Cerebellar nuclear complex (tissue), 1 donor: ENCODE data around the gene CHAD.

Experiments used
- DNase-seq, 2 experiments: peaks; one replicate each; lab custom pipeline; 2025; lab: John Stamatoyannopoulos, UW

Gene CHAD, protein sequence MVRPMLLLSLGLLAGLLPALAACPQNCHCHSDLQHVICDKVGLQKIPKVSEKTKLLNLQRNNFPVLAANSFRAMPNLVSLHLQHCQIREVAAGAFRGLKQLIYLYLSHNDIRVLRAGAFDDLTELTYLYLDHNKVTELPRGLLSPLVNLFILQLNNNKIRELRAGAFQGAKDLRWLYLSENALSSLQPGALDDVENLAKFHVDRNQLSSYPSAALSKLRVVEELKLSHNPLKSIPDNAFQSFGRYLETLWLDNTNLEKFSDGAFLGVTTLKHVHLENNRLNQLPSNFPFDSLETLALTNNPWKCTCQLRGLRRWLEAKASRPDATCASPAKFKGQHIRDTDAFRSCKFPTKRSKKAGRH

DNA sequence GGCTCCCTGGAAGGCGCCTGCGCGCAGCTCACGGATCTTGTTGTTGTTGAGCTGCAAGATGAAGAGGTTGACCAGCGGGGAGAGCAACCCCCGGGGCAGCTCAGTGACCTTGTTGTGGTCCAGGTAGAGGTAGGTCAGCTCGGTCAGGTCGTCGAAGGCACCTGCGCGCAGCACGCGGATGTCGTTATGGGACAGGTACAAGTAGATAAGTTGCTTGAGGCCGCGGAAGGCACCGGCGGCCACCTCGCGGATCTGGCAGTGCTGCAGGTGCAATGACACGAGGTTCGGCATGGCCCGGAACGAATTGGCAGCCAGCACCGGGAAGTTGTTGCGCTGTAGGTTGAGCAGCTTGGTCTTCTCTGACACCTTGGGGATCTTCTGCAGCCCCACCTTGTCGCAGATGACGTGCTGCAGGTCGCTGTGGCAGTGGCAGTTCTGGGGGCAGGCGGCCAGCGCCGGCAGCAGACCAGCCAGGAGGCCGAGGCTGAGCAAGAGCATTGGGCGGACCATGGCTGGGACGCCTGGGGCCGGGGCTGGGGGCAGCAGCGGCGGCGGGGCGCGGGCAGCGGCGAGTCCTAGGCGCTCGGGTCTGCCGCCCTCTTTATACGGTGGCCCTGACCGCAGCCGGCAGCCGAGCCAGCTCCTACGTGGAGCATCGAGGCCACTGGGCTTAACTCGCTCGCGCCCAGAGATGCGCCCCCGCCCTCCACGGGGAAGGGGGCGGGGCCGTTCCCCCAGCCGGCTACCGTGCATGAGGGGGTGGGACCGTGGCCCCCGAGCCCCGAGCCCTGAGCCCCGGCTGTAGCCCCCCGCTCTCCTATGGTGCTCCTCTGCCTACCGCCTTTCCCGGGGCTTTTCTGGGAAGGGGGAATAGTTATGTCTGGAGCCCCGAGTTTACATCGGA lies at the start of gene CHAD:
Gene CHAD (minus strand): TSS at position 577 of the 904 bp plus-strand sequence. CDS start 67 bp downstream, at position 510.
- peak in 1 of 2 experiments; percentile 73 for DNase-seq

DNA sequence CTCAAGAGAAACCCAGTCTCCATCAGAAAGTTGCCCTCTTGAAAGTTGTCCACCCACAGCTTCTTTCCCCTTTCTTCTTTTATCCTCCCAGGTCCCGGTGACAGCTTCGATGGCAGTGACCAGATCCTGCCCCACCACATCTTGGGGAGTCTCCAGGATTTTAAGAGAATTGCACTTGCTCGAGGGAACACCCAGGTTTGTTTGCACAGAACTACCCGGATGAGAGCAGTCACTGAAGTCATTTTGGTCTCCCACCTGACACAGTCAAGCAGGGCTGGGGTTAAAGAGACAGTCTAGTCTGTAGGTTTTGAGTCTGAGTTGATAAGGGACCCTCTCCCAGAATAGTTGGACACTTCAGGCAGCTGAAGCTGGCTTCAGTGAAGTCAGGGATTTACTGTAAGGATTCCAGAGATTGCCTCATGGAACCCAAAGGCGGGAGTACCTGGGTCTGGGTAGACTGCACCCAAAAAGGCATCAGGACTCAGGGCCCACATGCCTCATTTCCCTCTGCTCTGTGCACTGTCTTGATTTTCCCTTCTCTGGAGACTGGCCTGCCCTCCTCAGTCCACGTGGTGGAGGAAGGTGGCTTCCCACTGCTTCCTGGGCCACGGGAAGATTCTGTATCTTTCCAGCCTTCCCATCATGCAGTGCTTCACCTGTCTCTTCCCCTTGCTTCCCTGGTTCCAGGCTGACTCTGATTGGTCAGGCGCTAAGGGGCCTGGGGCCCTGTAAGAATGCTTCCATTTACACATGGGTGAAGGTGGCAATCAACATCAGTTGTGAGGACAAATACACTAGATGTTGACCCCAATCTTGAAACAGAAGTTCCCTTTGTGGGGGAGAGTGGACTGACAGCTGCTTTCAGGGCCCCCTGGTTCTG lies 49.1 kb upstream of the CHAD start:
- DNase-seq: no peak

DNA sequence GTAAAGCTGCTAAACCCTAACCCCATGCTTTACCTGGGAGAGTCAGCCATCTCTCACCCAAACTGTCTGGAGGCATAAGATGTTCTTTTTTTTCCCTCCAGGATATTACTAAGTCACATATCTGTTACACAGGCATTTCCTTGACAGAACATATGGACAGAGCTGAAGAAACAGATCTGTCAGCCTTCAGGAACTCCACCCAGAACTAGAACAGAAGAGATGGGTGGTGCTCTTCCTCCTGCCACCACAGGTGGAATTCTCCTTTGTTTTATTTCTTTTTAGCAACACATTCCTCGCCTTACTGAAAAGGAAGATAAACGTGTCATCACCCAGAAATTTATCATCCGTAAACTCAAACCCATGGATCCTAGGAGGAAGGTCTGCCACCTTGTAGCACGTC lies 48.3 kb upstream of the CHAD start:
- DNase-seq: no peak

DNA sequence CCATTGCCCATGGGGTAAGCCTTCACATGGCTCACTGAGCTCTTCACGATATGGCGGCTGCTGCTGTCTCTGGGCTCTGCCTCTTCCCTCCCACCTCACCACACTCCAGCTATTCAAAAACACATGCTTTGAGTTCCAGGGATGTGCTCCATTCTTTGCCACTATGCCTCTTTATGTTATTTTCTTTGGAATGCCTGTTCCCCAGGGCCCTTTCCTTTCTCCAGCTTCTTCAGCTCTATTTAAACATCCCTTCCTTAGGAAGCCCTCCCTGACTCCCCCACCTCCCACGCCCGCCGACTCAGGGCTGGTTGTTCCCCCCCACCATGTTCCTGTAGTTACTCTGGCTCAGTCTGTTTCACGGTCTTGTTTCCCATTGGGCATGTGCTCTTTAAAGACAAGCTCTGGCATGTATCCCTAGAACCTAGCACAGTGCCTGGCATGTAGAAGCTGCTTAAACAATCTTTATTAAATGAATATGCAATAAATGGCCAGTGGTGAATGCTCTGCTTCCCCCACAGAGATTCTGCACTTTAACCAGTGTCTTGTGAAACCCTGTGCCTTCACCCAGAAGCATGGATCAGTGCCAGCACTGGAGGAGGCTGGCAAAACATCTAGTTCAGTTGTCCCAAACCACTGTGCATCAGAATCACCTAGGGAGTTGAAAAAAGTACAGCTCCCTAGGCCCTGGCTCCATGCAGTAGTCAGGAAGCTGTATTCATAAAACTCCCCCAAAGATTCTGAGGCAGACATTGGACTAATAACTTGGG lies 46.4 kb upstream of the CHAD start:
- DNase-seq: no peak

DNA sequence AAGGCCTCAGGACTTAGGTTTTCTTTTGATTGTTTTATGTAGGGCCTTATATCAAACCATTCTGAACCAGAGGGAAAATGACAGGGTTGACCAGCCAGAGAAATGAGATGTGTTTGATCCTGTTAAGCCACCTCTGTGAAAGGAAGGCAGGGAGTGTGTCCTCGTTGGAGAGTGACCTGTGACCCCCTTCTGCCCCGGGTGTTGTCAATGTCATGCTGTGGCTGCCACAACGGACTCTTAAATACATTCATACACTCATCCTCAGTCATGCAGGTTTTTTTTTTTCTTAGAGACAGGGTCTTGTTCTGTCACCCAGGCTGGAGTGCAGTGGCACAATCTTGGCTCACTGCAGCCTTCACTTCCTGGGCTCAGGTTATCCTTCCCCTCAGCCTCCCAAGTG lies 45.7 kb upstream of the CHAD start:
- no peak for DNase-seq

DNA sequence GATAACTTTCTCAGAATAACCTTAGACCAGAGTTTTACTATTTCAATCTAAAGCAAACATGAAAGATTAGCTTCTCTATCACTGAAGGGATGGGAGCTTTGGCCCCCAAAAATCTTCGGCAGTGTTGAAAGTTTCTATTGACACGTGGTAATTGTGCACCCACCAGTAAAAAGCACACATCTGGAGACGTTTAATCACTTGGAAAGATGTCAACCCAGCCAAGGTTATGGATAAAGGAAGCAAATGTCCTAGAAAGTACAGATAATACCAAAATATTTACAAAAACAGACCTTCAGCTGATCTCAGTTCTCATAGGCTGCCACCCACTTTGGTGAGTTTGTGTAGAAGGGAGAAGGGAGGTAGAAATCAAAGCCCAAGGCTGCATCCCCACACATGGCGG lies 44.8 kb upstream of the CHAD start:
- DNase-seq: no peak

DNA sequence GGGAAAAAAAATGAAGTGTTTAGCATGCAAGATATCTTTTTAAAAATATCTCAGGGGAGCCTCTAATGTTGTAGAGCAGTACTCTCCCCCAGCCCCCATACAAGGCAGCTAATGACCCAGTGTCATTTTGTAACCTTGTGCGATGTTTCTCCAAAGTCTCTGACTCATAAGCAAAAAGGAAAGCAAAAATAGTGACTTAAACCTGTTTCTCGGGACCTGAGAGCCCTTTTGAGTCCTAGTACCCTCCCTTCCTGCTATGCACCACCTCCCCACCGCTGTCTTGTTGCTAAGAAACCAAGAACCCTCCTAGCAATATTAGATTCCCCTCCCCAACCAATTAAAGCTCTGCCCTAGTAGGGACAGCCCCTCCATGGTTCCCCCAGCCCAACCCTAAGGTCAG lies 42.4 kb upstream of the CHAD start:
- no peak for DNase-seq

DNA sequence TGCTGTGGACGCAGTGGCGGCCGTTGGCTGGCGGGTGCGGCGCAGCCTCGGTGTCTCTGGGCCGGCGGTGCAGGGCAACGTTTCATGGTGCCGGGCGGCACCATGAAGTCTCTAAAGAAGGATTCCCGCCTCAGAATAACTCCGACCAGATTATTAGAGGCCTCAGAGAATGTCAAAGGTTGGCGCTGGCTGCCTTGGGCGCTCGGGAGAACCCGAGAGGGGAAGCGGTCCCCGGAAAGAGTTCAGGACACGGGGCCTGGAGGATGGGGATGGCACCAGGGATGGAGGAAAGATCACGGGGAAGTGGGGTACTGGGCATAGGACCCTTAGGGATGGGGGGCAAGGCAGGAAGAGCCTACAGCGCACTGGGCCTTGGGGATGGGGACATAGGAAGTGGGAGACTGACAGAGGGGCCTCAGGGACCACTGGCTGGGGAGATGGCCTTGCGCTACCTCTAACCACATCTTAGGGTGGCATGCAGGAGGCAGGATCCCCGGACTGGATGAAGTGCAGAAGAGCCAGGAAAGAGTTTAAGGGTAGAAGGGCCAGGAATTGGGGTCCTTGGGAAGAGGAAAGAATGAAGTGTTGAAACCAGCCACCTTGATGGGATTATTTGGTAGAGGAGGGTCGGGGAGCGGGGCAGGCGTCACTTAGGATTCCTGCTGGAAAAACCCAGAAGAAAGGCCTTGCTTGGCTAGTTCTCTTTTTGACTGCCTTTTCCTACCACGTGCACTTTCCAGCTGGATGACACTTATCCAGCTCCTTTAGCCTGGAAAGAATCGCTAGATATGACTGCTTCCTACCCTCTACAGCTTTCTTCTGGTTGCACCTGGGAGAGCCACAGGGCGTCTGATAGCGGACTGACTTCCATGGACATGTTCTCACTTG lies 40.1 kb upstream of the CHAD start:
- no peak for DNase-seq

DNA sequence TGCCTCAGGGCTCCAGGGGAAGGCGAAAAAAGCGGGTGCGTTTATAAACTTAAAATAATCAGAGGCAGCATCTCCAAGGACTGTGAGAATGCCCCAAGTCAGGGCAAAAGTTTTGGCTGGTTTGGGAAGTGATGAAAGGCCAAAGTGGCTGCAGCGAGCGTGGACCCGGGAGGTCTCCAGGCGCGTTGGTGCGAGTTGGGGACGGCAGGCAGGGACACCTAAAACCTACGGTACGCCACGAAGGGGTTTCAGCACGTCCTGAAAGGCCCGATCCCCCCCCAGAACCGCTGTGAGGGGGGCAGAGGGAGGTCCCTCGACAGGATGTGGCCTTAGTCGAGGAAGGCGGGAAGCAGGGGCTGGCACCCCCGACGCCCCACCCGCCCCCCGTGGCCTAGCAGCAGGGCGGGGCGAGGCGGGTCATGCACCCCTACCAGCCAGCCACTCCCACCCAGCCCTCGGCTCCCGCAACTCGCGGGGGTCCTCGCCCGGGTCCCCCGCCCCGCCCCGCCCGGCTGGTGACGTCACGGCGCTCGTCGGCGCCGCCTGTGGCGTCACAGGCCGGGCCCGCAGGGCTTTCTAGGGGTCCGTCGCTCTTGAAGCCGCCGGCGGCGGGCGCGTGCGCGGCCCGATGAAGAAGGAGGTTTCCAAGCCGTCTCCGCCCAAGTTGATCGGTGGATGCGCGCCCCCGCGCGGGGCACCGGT lies 39.3 kb upstream of the CHAD start, which contains the start of gene MYCBPAP:
Gene MYCBPAP (plus strand): TSS at position 569 of the 702 bp plus-strand sequence. CDS start 236 bp downstream, outside the sequence.
- no peak for DNase-seq

DNA sequence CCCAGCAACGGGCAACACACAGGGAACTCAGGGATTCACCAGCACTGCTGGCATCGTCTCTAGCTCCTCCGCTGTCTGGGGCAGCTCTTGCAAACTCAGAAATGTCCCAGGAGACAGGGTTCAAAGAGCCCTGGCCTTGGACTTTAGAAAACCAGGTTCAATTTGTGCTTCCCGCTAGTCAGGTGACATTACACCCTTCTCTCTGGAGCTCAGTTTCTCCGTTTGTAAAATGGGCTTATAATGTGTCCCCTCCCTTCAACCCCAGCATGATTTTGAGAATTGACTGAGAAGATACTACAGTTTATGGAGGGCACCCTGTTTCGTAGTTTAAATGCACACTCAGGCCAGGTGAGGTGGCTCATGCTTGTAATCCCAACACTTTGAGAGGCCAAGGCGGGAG lies 37.6 kb upstream of the CHAD start:
- DNase-seq: no peak

DNA sequence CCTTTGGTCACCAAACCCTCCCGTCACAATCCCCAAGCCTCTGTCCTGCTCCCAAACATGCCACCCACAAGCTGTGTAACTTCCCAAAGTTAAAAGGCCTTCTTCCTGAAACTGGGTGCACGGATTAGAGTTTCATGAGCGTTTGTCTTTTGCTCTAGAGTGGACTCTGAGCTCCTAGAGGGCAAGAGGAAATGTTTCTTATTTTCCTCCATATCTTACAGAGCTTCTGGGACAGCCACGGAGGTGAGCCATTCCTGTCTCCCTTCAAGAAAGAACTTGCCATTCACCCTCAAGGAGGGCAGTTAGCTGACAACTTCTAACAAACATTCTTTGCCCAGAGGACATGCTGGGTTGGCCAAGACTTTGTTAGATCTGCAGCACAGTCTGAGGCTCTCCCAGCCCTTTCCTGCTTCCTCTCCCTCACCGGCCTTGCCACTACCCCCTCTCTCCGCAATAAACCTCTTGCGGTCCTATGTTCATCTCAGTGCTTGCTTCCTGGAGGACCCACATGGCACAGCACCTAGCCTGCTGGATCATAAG lies 37.0 kb upstream of the CHAD start:
- DNase-seq: no peak

DNA sequence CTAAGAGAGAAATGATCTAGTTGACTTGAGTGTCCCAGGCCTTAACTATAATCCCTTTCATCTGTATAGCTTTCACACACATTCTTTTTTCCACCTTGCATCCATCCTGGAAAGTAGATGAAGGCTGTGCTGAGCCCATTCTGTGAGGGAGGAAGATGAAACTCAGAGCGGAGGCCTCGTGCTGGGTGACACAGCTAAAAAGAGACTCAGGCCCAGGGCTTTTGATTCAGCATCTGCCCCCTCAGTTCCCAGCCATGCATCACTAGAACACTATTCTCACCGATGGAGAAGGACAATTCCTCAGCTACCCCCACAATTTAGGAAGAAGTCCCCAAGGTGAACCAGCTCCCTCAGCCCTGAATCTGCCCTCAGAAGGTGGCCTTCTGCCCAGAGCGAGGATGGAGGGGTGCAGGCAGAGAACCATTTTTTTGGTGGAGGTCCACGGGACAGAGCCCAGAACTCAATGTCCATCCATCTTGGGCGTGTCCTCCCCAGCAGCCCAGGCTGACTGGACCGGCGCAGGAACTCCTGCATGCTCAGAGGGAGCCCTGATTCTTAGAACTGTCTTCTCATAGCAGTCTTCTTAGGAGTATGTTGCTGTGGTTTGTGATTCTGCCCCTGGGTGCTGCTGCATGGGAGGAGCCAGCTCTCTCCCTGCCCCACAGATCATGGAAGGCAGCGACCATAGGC lies 33.8 kb upstream of the CHAD start:
- no peak for DNase-seq

DNA sequence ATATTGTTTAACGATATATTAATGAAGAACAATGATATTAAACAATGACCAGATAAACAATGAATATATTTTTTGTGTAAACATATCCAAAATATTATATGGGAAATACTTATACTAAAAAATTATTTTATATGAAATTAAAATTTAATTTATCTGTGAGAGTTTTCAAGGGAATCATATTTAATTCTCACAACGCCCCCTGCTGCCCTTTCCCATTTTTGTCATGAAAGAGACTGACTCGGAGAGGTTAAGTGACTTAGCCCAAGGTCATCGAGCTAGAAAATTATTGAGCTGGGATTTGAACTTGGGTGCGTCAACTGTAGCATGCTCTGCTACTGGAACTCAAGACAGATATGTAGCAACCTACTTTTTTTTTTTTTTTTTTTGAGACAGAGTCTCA lies 32.4 kb upstream of the CHAD start:
- DNase-seq: no peak

DNA sequence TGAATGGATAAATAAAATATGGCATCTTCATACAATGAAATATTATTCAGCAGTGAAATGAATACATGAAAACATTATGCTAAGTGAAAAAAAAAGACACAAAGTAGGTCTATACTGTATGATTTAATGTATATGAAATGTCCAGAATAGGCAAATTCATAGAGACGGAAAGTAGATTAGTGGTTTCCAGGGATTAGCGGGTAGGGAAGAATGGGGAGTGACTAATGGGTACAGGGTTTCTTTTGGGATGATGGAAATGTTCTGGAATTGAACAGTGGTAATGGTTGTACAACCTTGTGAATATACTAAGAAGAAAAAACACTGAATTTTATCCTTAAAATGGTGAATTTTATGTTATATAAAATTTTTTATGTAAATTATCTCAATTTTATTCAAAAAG lies 31.0 kb upstream of the CHAD start:
- no peak for DNase-seq

DNA sequence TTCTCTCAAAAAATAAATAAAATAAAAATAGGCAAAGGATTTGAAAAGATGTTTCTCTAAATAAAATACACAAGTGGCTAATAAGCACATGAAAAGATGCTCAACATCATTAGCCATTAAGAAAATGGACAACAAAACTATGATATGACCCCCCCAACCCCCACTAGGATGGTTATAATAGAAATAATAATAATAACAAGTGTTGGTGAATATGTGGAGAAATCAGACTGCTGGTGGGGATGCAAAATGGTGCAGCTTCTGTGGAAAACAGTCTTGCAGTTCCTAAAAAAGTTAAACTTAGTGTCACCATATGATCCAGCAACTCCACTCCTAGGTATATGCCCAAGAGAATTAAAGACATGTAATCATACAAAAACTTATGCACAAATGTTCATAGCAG lies 30.6 kb upstream of the CHAD start:
- no peak for DNase-seq

DNA sequence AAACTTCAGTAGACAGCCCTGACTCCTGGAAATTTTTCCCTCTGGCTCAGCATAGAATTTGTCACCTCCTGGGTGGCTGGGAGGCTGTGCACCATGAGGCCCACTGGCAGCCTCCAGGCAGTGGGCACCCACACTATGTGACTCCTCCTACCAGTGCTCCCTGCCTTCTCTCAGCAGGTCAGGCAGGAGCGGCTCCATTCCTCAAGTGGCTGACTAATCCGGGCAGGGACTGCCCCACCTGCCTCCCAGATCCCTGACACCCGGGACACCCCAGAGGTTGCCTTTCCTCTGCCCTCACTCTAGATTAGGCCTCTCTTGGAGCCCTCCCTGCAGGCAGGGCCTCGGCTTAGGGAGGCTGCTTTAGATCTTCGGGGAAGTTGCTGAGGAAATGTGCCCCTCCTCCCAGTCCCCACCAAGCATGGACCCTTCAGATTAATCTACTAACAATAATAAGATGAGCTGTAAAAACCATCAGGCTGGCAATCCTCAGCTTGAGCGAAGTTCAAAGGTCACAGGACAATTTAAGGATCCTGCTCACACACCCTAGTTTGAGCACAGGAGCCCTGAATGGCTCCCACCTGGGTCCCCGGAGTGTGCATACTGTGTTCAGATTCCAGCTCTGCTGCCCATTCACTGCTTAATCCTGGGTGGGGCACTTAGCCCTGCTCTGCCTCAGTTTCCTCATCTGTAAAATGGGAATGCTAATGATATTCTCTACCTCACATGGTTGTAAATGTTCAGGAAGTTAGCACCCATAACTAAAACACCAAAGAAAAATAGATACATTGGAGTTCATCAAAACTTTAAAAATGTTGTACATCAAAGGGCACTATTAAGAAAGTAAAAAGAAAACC lies 29.6 kb upstream of the CHAD start:
- no peak for DNase-seq

DNA sequence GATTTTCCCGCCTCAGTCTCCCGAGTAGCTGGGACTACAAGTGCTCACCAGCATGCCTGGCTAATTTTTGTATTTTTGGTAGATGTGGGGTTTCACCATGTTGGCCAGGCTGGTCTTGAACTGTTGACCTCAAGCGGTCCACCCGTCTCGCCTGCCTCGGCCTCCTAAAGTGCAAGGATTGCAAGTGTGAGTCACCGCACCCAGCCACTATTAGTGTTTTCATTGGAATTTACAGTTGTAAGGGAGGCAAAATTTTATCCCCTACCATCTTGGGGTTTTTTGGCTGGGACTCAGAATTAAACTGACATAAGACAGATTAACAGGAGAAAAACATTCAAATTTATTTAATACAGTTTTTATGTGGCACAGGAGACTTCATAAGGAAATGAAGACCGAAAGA lies 27.2 kb upstream of the CHAD start:
- no peak for DNase-seq
